HG03066 (cell line): Measurements from ENCODE around the gene TBX4.
"Not testable (repeated sequence)": the region's sequence is repeated elsewhere in the genome, so short reads cannot be mapped to it uniquely, and the experiment has no call there.

ENCODE experiments used
- ATAC-seq: cut with Tn5 transposase; IDR thresholded peaks from one replicate; pipeline ENCODE4 v1.9.1; 2021; ENCODE audit warnings: low read depth; ENCODE audit not compliant: unreplicated experiment

TBX4 gene

DNA sequence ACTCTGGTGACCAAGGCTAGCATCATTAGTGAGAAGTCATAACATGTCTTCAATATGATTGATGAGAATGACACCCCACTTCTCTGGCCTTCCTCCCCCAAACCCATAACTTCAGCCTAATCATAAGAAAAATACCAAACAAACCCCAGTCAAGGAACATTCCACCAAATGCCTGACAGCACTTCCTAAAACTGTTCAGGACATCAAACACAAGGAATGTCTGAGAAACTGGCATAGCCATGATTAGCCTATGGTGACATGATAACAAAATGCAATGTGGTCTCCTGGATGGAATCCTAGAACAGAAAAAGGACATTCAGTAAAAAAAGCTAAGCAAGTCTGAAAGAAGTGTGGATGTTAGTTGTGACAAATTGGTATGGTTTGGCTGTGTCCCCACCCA, 24.7 kb upstream of the TBX4 start:
- ATAC-seq, result no peak

DNA sequence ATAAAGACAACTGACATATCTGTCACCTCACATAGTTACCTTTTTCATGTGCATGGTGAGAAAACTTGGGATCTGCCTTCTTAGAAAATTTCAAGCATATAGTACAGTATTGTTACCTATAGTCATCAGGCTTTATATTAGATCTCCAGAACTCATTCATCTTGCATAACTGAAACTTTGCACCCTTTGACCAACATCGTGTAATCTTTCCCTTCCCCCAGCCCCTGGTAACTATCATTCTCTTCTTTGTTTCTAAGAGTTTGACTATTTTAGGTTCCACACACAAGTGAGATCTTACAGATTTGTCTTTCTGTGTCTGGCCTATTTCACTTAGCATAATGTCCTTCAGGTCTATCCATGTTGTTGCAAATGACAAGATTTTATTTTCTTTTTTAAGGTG, 22.9 kb upstream of the TBX4 start:
- ATAC-seq, result no peak

DNA sequence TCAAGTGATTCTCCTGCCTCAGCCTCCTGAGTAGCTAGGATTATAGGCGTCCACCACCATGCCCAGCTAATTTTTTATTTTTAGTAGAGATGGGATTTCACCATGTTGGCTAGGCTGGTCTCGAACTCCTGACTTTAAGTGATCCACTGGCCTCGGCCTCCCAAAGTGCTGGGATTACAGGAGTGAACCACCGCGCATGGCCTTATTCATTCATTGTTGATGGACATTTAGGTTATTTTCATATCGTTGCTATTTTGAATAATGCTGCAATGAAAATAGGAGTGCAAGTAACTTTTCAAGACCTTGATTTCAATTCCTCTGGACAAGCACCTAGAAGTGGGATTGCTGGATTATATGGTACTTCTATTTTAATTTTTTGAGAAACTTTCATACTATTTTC, 22.4 kb upstream of the TBX4 start:
- ATAC-seq, result not testable (repeated sequence)

DNA sequence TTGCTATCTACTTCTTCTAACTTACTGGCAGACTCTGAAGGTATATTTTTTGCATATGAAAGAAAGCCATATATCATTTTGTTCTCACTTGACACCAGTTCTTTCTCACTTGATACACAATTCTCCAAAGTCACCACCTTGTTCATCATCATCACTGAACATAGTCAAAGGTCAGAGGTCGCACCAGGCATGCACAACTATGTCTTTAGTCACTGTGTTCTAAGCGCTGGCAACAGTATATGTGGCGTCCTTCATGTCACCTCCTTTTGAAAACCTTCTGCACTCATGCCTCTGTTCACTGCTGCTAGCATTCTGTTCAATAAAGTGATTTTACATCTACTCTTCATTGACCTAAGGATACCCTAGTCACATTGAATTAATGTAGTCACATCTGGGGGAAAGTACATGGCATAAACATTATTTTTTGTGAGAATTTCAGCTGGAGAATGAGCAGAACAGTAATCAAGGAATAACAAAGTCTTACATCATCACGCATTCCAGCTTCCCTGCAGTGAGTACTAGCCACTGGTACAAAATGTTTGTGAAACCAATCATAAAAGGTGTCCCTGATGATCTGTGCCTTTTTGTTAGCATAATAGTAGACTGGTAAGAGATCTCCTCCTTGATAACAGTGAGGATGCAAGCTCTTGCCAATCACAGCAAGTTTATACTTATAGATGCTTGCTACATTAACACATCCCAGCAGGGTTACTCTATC, 20.5 kb upstream of the TBX4 start:
- no peak for ATAC-seq

DNA sequence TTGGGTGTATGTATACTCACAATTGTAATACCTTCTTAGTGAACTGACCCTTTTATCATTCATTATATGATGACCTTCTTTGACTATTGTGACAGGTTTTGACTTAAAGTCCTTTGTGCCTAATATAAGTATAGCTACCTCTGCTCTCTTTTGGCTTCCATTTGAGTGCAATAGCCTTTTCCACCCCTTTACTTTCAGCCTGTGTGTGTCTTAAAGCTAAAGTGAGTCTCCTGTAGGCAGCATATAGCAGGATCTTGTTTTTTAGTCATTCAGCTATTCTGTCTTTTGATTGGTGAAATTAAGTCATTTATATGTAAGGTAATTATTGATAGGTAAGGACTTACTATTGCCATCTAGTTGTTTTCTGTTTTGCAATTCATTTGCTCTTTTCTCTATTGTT, 15.9 kb upstream of the TBX4 start:
- no peak for ATAC-seq

DNA sequence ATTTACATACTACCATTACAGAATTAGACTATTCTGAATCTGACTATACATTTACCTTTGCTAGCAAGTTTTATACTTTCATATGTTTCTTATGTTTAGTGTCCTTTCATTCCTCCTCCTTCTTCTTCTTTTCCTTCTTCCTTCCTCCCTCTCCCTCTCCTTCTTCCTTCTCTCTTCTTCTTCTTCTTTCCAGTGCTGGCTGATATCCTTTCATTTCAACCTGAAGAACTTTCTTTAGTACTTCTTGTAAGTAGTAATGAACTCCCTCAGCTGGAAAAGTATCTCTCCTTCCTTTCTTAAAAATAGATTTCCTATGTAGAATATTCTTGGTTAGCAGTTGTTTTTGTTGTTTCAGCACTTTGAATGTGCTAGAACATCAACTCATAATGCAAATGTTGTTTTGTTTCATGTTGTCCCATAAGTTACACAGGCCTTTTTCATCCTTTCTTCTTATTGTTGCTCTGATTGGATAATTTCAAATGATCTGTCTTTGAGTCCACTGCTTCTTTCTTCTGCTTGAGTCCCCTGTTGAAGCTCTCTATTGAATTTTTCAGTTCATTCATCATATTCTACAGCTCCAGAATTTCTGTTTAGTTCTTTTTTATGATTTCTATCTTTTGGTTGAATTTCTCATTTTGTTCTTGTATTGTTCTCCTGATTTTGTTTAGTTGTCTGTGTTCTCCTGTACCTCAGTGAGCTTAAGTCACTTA, 15.1 kb upstream of the TBX4 start:
- ATAC-seq, result no peak

DNA sequence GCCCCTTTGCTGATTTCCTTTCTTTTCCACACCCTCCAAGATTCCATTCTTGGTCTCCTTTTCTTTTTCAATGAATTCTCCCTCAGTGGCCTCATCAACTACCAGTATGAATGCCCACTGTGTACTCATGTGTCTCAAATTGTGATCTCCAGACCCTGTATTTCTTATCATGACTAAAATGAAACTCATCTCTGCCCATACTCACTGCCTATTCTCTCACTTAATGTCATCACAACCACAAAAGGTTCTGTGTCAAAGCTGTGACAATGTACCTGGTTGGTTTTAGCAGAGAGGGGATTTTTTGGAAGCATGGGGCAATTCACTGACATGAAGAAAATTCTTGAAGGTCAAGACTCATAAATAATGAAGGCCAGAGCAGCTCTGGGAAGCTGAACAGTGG, 11.5 kb upstream of the TBX4 start:
- no peak for ATAC-seq

DNA sequence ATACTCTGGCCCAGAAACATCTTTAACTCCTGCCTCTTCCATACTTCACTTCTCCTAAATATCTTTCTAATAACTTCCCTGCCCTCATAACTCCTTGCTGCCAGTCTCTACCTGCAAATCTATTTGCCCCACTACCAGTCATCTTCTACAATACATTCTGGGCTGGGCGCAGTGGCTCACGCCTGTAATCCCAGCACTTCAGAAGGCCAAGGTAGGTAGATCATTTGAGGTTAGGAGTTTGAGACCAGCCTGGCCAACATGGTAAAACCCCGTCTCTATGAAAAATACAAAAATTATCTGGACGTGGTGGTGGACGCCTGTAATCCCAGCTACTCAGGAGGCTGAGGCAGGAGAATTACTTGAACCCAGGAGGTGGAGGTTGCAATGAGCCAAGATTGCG, 10.7 kb upstream of the TBX4 start:
- ATAC-seq, result not testable (repeated sequence)

DNA sequence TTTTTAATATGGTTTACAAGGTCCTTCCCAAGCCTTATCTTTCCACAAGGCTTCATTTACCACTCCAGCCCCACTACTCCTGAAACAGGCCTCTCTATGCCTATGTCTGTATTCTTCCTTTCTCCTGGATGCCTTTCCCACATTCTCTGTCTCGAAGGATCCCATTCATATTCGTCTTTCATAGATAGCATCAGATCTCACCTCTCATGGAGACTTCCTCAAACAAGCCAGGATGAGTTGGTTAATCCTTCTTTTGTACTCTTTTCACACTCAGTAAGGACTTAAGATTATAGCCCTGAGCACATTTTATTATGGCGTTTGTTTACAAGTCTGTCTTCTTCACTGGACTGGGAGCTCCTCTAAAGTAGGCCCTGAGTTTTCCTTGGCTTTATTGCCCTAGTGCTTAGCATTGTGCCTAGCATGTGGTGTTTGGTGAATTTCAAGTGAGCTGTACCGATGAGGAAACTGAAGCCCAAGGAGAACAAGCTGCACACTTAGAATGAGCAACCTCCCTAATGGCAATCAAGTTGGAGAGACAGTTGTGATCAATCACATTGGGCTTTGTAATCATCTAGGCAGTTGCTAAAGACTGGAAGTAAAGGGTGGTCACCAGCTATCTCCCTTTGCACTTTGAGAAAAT, 10.0 kb upstream of the TBX4 start:
- no peak for ATAC-seq

DNA sequence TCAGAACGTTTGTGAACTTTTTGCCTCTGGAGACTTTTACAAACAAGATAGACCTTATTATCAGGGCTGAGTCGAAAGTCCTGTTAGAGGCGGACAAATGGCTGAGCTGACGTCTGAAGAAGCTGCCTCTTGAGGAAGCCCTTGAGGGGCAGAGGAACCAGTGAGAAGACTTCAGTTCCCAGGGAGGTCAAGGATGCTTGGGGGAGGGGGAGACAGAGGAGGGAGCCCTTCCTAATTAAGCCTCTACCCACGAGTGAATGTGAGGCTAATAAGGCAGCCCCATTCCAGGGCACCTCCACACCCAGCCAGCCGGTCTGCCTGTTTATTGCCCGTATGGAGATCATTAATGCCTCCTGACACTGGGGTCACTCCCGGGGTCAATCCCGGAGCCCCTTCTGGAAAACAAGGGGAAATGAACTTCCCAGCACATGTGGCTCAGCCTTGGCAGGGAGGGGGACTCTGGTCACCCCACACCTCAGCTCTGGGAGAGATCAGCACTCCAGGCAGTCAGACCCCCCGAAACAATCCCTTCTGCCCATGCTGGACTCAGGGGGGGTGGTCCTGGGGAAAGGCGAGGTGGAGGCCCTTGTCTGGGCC, 9.2 kb upstream of the TBX4 start:
- ATAC-seq, result no peak

DNA sequence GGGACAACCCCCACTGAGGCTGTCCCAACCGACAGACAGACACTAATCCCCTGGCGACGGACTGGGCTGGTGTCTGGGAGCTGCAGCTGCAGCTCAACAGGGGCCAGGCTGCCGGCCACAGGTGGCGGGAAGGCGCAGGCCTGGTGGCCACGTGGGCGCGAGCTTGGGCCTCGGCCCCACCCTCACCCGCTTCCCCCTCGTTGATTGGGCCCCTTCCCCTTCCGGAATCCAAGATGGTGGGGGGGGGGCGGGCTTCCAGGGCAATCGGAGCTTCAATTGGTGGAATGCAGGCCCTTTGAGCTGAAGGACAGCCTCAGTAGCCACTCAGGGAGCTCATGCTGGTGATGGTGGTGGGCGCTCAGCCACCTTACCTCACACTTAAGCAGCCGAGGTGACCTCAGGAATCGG, 8.7 kb upstream of the TBX4 start:
- no peak for ATAC-seq

DNA sequence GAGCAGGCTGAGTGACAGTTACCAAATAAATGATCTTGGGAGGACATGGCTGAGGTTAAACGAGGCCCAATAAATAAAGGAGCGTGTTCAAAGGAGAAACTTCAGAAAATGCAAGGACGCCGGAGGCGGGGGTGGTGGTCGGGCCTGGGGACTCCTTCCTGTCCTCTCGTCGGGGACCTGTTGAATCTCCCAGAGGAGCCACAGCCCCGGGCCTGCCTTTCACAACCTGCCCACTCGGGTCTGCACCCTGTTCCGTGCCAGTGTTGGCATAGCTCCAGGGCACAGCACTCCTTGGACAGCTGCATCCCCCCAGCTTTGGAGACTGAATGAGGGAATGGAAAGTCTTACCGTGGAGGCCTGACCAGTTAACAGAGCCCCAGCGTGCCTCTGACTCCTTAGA, 8.1 kb upstream of the TBX4 start:
- ATAC-seq, result no peak

DNA sequence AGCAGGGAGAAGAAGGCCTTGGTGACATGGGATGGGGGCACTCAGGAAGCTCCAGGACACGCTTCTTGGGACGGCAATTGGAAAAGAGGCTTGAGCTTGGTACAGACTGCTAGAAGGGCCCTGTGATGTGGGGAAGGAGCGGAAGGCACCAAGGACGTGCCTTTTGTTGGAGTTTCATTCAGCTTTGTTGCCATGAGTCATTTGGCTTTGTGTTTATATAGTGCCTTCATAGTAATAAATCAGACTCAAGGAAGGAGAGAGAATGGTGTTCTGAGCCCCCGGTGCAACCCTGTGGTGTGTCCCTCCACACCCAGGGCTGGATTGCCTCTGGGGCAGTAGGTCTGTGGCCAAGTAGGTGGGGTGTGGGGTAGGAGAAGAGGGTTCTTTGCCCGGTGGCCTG, 7.4 kb upstream of the TBX4 start:
- ATAC-seq, result no peak

DNA sequence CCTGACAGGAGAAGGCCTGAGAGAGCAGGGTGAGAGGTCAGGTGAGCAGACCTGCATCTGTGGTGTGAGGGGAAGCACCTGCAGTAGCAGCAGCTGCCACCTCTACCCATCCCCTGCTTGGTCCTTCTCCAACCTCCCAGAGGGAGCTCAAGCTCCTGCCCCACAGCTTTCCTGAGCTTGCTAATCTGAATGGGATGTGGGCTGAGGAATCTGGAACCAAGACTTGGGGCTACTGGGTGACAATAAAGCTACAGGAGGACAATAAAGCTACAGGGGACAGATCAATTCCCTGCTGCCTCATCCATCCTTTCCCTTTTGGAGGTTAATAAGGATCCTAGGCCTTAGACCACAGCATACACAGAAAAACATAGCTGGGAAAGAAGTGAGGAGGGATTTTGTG, 4.9 kb upstream of the TBX4 start:
- no peak for ATAC-seq

DNA sequence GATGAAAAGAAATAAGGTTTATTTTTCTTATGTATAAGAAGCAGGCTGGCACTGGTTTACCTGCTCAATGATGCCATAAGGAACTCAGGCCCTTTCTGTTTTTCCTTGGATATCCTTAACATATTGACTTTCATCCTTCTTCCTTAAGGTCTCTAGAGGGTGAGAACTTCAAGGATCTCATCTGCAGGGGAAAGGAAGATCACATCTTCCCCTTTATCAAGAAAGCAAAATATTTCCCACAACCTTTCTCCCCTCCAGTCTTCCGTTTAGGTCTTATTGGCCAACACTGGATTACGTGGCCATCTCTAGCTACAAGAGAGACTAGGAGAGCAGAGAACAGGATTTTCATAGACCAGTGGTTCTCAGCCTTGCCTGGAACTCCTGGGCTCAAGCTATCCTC, 4.2 kb upstream of the TBX4 start:
- no peak for ATAC-seq

DNA sequence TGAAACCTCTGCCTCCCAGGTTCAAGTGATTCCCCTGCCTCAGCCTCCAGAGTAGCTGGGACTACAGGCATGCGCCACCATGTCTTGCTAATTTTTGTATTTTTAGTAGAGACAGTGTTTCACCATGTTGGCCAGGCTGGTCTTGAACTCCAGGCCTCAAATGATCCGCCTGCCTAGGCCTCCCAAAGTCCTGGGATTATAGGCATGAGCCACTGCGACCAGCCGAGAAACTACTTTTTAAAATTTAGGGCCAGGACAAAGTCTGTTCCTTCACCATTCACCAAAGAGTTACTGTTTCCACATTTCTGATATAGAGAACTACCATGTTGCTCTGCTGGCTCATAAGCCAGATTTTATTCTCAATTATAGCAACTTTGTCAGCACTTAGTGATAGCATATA, 3.1 kb upstream of the TBX4 start:
- not testable (repeated sequence) for ATAC-seq

DNA sequence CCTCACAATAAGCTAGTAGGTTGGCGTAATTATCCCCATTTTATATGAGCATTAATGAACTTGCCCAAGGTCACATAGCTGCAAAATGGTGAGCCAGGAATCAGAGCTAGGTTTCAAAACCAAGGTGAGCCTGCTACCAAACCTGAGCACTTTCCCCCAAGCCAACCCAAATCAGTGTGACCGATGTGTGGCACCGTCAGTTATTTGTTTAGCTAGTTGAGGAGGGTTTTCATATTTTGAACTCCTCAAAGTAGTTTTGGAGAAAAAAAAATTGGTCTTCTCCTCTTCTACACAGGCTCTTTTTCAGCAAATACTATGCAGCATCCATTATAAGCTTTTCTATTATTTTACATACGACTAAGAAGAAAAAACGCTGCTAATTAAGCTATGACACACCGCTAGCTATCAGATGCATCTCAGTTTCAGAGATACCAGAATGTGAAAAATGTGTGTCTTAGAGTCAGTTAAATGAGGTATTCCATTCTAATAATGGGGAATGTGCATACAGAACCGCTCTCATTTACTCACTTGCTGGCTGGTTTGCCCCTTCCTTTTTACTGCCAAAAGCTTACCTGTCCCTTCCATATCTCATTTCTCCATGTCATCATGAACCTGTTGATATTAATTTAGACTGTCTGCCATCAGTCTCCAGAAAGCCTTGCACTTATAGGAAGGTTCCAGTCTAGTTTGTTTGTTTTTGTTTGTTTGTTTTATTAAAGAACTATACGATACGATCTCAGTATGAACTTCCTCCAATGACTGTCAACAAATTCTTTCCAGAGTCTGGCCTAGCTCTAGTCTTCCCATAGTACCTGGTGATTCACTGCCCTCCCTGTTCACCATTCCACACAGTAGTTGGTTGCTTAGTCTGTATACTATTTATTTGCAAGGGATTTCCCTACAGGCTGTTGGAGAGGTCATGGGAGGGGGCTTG, 2.2 kb upstream of the TBX4 start:
- no peak for ATAC-seq

DNA sequence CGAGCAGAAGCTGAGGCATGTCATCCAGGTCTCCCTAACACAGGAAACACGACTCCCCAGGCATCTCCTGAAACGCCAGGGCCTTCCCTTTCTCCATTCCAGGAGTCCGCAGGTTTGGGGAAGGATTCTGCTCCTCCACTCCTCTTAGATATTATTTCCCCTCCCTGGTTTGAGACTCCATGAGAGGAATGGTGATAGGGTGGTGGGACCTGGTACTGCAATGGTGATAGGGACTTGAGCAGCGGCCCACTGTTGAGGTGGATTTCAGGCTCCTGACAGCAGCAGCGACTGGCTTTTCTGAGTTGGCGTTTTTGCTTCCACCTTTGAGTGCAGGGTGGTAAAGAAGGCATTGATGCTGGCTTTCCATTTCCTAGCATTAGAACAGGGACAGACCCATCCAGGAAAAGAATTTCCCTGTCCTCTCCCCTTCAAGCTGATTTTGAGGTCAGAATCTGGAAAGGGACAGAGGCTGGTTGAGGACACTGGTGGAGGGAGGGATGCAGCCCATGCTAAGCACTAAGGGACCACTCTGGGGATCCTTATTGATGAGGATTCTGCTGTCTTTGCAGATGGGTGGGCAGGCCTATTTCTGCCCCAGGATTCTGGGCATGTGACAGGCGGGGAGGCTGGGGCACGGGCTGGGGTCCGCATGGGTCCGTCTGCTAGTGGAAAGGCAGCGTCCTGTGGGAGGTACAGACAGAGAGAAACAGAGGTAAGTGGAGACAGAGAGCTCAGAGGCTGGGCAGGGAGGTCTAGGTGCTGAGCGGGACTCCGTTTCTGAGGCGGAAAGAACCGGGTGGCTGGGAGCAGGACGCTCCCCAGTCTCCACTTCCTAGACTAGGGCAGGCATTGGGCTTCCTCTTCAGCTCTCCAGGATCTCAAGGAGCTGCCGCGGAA, 1.3 kb upstream of the TBX4 start:
- ATAC-seq, result no peak

DNA sequence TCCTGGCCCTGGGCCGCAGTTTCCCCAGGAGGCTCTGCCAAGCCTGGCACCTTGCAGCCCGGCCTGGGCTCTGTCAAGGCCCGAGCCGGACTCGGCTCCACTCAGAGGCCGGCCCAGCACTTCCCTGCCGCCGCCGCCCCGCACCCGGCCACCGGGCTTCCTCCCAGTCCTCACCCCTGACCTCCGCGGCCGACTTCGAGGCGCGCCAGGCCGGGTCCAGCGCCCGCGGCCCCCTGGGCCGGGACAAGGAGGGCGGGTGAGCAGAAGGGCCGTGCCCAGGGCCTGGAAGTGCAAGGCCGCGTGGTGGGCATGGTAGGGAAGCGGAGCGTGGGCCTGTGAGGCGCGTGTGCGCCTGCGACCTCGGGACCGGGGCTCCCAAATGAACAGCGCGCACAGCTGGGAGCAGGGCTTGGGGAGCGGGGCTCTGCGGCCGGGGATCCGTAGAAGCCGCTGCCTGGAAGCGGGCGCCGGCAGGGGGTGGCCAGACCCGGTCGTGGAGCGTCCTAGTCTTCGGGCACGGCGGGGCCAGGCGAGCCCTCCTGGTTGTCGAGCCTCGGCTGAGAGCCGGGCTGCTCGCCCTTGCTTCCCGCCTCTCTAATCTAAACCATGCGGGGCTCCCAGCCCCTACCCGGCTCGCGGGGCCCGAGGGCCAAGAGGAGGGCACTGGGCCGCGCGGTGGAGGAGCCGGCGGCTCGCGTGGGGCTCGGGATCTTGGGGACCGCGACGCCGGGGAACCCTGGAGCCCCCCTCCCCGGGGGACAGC, 503 bp upstream of the TBX4 start:
- no peak for ATAC-seq
